HEK293 (cell line): ENCODE data around the gene HS1BP3.

ENCODE experiments used
- CTCF ChIA-PET: fragments of 350-600 bp; formaldehyde crosslinking; extraction: SDS; loops from one replicate; lab custom pipeline; 2021; ENCODE audit warnings: antibody characterized with exemption; lab: Yijun Ruan, JAX
- POLR2A ChIA-PET: fragments of 300-600 bp; formaldehyde crosslinking; extraction: SDS; loops from one replicate; lab custom pipeline; 2020; ENCODE audit warnings: antibody characterized with exemption, inconsistent platforms; lab: Yijun Ruan, JAX
- H3K27ac ChIP-seq: fragments of 200-500 bp; sonication (Bioruptor generic); 2 replicates; pipeline ENCODE4 v1.5.1; 2014; ENCODE audit warnings: low read depth, low read length, control low read depth, inconsistent platforms; ENCODE audit errors: extremely low read depth
- H3K36me3 ChIP-seq, 2 experiments: fragments of 200-500 bp in 1 of 2; sonication (Bioruptor generic) in 1 of 2; 1 replicate in 1 of 2; 2 replicates in 1 of 2; pipeline ENCODE4 v1.5.1; 2014 to 2017; ENCODE audit warnings: inconsistent platforms in 2 of 2, low read length in 2 of 2; ENCODE audit not compliant: control insufficient read depth in 2 of 2, insufficient read depth in 1 of 2
- H3K4me1 ChIP-seq: fragments of 200-500 bp; sonication (Bioruptor generic); 2 replicates; pipeline ENCODE4 v1.5.1; 2014; ENCODE audit warnings: mild to moderate bottlenecking, low read length, inconsistent platforms; ENCODE audit not compliant: control insufficient read depth, insufficient read depth
- H3K4me3 ChIP-seq: 2 replicates; pipeline ENCODE4 v1.5.1; 2011; ENCODE audit warnings: low read depth, mild to moderate bottlenecking, control low read depth, low read length, moderate library complexity
- H3K9me3 ChIP-seq: fragments of 200-500 bp; sonication (Bioruptor generic); 2 replicates; pipeline ENCODE4 v1.5.1; 2014; ENCODE audit warnings: low read depth, low read length, inconsistent platforms; ENCODE audit not compliant: control insufficient read depth, insufficient read depth
- ELK4 ChIP-seq: IDR thresholded peaks from 2 replicates; pipeline ENCODE4 v1.6.1; 2011; ENCODE audit warnings: mild to moderate bottlenecking, low read depth, low read length, borderline replicate concordance
- KLF17 ChIP-seq: fragments of 450-650 bp; formaldehyde crosslinking; IDR thresholded peaks from 2 replicates; pipeline ENCODE4 v1.5.1; 2016; ENCODE audit warnings: missing biosample characterization, missing genetic modification characterization
- MZF1 ChIP-seq: fragments of 450-650 bp; formaldehyde crosslinking; IDR thresholded peaks from 2 replicates; pipeline ENCODE4 v1.5.1; 2017; ENCODE audit warnings: missing biosample characterization, missing genetic modification characterization, borderline replicate concordance
- PRDM4 ChIP-seq: fragments of 450-650 bp; formaldehyde crosslinking; IDR thresholded peaks from 2 replicates; pipeline ENCODE4 v1.5.1; 2017; ENCODE audit warnings: missing biosample characterization, missing genetic modification characterization
- SP7 ChIP-seq: fragments of 450-650 bp; formaldehyde crosslinking; IDR thresholded peaks from 2 replicates; pipeline ENCODE4 v1.5.1; 2016; ENCODE audit warnings: missing biosample characterization, missing genetic modification characterization
- ZBTB21 ChIP-seq: fragments of 450-650 bp; formaldehyde crosslinking; IDR thresholded peaks from 2 replicates; pipeline ENCODE4 v1.5.1; 2017; ENCODE audit warnings: missing biosample characterization, missing genetic modification characterization
- ZBTB8A ChIP-seq: fragments of 450-650 bp; formaldehyde crosslinking; IDR thresholded peaks from 2 replicates; pipeline ENCODE4 v1.5.1; 2016; ENCODE audit warnings: missing biosample characterization, missing genetic modification characterization
- ZFP41 ChIP-seq: fragments of 450-650 bp; formaldehyde crosslinking; IDR thresholded peaks from 2 replicates; pipeline ENCODE4 v1.5.1; 2016; ENCODE audit warnings: missing biosample characterization, missing genetic modification characterization, borderline replicate concordance
- ZNF121 ChIP-seq: fragments of 450-650 bp; formaldehyde crosslinking; IDR thresholded peaks from 2 replicates; pipeline ENCODE4 v1.5.1; 2016; ENCODE audit warnings: missing biosample characterization, missing genetic modification characterization
- ZNF18 ChIP-seq: fragments of 450-650 bp; formaldehyde crosslinking; IDR thresholded peaks from 2 replicates; pipeline ENCODE4 v1.5.1; 2016; ENCODE audit warnings: missing biosample characterization, missing genetic modification characterization
- ZNF239 ChIP-seq: fragments of 450-650 bp; formaldehyde crosslinking; IDR thresholded peaks from 2 replicates; pipeline ENCODE4 v1.5.1; 2016; ENCODE audit warnings: missing biosample characterization, missing genetic modification characterization
- ZNF280C ChIP-seq: fragments of 450-650 bp; formaldehyde crosslinking; IDR thresholded peaks from 2 replicates; pipeline ENCODE4 v1.5.1; 2016; ENCODE audit warnings: missing biosample characterization, missing genetic modification characterization
- ZNF311 ChIP-seq: fragments of 450-650 bp; formaldehyde crosslinking; IDR thresholded peaks from 2 replicates; pipeline ENCODE4 v1.5.1; 2017; ENCODE audit warnings: missing biosample characterization, missing genetic modification characterization, borderline replicate concordance
- ZNF324 ChIP-seq: fragments of 450-650 bp; formaldehyde crosslinking; IDR thresholded peaks from 2 replicates; pipeline ENCODE4 v1.5.1; 2016; ENCODE audit warnings: missing biosample characterization, missing genetic modification characterization
- ZNF366 ChIP-seq: fragments of 450-650 bp; formaldehyde crosslinking; conservative IDR thresholded peaks from 2 replicates; pipeline ENCODE4 v1.5.1; 2016; ENCODE audit warnings: missing biosample characterization, missing genetic modification characterization
- ZNF558 ChIP-seq: fragments of 450-650 bp; formaldehyde crosslinking; IDR thresholded peaks from 2 replicates; pipeline ENCODE4 v1.5.1; 2016; ENCODE audit warnings: missing biosample characterization, missing genetic modification characterization
- ZNF585B ChIP-seq: fragments of 450-650 bp; formaldehyde crosslinking; IDR thresholded peaks from 2 replicates; pipeline ENCODE4 v1.5.1; 2016; ENCODE audit warnings: missing biosample characterization, missing genetic modification characterization
- ZNF704 ChIP-seq: fragments of 450-650 bp; formaldehyde crosslinking; IDR thresholded peaks from 2 replicates; pipeline ENCODE4 v1.5.1; 2016; ENCODE audit warnings: missing biosample characterization, missing genetic modification characterization
- ZNF768 ChIP-seq: fragments of 450-650 bp; formaldehyde crosslinking; IDR thresholded peaks from 2 replicates; pipeline ENCODE4 v1.5.1; 2018; ENCODE audit warnings: missing biosample characterization, mild to moderate bottlenecking, missing genetic modification characterization
- ZSCAN18 ChIP-seq: fragments of 450-650 bp; formaldehyde crosslinking; IDR thresholded peaks from 2 replicates; pipeline ENCODE4 v1.5.1; 2016; ENCODE audit warnings: missing biosample characterization, missing genetic modification characterization

Gene HS1BP3

GRCh38 chr2:20574930-20575329, 76.0 kb downstream of the HS1BP3 start (continued):
- TF ChIP-seq KLF17 (no peak), ZBTB8A (no peak), SP7 (tag by site-specific recombination) (no peak), ELK4 (no peak)
- TF ChIP-seq, all 188 proteins: peak for 0

- ChIA-PET CTCF (interaction anchor here (1.0 to 2.1 kb wide), 3 partner anchors 61 to 123 kb away, joined by 4 to 7 read pairs (median 5); no protein-coding TSS in a partner anchor), POLR2A (interaction anchor here (8.3 kb wide), 1 partner anchor 126 kb away, joined by 100 read pairs; the partner anchor contains the start of gene RHOB)
- Histone ChIP-seq H3K4me3 (no peak overlapping the region), H3K9me3 (no peaks in the 10 kb centered on the region), H3K27ac (no peak overlapping the region), H3K36me3 (no peaks in the 10 kb centered on the region), H3K4me1 (peaks cover 5% of the 10 kb centered on the region; the same call in 1 of the 2 replicates)
- TF ChIP-seq ZNF311 (no peak), ZNF324 (tag by site-specific recombination) (no peak), ZNF704 (tag by site-specific recombination) (no peak), ZNF768 (tag by site-specific recombination) (no peak), PRDM4 (no peak), ZFP41 (tag by site-specific recombination) (no peak), ZNF121 (tag by site-specific recombination) (no peak)
- TF ChIP-seq, all 188 proteins: peak for 0
Observed at GRCh38 chr2:20574423-20574911, 76.4 kb downstream of the HS1BP3 start.

GRCh38 chr2:20573620-20574422, 77.1 kb downstream of the HS1BP3 start:
- no peak overlapping the region for H3K27ac ChIP-seq
- CTCF ChIA-PET: interaction anchor here (0.6 to 1.0 kb wide), 3 partner anchors 117 to 150 kb away, joined by 3 to 6 read pairs (median 4); no protein-coding TSS in a partner anchor
- H3K4me3 ChIP-seq: no peak overlapping the region
- H3K4me1 ChIP-seq: 0 out of 2 replicates have a peak, but pooled peaks cover 1% of the 10 kb centered on the region
- no peaks in the 10 kb centered on the region for H3K9me3 ChIP-seq
- POLR2A ChIA-PET: interaction anchor here (8.3 kb wide), 1 partner anchor 125 kb away, joined by 100 read pairs; the partner anchor contains the start of gene RHOB
- H3K36me3 ChIP-seq: no peaks in the 10 kb centered on the region
- no peak for TF ChIP-seq ZNF585B (tag by site-specific recombination)
- TF ChIP-seq ZNF280C (tag by site-specific recombination): no peak
- TF ChIP-seq ZNF366: no peak
- TF ChIP-seq ZBTB21 (tag by site-specific recombination): no peak
- TF ChIP-seq MZF1: no peak
- TF ChIP-seq ZNF18 (tag by site-specific recombination): no peak
- no peak for TF ChIP-seq ZSCAN18
- no peak for TF ChIP-seq ZNF239 (tag by site-specific recombination)
- no peak for TF ChIP-seq ZNF558 (tag by site-specific recombination)
